Left cardiac atrium (tissue), 4 donors: ENCODE measurements around the gene RCCD1. TPM values are rescaled to one million over a fixed set of nuclear protein-coding genes. Genes with fewer than 3 reads are reported as not detected.

Source experiments
- ATAC-seq, 2 donors: fragments of 200-7000 bp; cut with Tn5 transposase; one replicate each; pipeline ENCODE4 v1.9.1; 2020; ENCODE audit warnings: mild to moderate bottlenecking in 2 of 2, moderate library complexity in 2 of 2
- DNase-seq: peaks from one replicate; pipeline ENCODE4 v3.0.0-alpha.2; 2020
- intact Hi-C, 2 donors: fragments of 100-400 bp; cut with DNase I; formaldehyde crosslinking; loops; one replicate each; pipeline versions ENCODE4 v1.14.1 to v1.15.1; 2022 to 2023
- total RNA-seq, 2 donors: library from RNA; stranded (reverse); fragmentation: NEBNext Ultra II Directional; extraction: Animal tissue kit (Norgen Biotek cat#: 25700); gene quantifications; one replicate each; pipeline ENCODE4 v1.2.1, GENCODE V29; 2021
- donor health status: DM: no; HTN: yes; CAD: no.
- donor health status: DM: no; HTN: yes; CAD: no; lungs with severe emphysema.
- donor health status: DM: yes; HTN: yes; CAD: no.
- donor health status: Dilated cardiomyopathy.

RCCD1 gene
- total RNA-seq, 2 donors from 2014 or later = 8.4 to 10.6 TPM

DNA sequence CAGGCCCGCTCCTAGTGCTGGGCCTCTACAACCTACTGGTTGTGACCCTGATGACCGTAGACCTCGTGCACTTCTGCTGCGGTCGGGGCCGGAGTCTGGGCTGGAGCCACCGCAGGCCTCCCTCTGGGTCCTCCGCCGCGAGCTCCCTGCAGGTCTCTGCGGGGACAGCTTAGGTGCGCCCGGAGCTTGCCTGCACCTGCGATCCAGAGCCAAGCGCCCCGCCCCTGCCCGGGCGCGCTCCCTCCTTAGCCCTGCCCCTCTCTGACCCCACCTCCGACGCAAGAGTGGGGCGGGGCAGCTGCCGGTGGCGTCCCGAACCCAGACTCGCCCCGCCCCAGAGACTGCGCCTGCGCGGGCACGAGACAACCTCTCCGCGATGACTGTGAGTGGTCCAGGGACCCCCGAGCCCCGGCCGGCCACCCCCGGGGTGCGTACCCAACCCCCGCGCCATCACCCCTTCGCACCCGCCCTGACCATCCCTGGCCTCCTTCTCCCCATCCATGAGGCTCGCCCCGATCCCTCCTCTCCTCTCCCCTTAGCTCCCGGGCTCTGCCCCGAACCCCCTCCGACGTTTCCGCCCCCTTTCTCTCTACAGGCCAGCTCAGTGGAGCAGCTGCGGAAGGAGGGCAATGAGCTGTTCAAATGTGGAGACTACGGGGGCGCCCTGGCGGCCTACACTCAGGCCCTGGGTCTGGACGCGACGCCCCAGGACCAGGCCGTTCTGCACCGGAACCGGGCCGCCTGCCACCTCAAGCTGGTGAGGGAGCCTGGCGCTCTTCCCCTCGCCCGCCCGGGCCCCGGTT lies 19.5 kb upstream of the RCCD1 start, which contains the start of gene UNC45A:
Gene UNC45A, plus strand, starts transcription at position 337 of the 803 bp plus-strand sequence. Its CDS starts 40 bp downstream, at position 377.
- intact Hi-C loops = no loop called here
- peak; percentile 95 for DNase-seq
- peak; percentile 87 to 92 for ATAC-seq

DNA sequence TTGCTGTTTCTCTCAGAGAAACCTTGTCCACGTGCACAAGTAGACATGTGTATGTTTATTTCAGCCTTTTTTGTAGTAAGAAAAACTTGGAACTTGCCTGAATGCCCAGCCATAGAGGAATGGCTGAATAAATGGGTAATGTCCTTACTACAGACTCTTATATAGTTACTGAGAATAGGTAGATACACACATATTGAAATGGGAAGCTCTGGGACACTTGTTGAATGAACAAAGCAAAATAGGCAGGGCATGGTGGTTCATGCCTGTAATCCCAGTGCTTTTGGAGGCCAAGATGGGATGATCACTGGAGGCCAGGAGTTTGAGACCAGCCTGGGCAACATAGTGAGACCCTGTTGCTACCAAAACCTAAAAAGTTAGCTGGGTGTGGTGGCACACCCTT lies 17.9 kb upstream of the RCCD1 start:
- ATAC-seq (no peak), DNase-seq (no peak)
- intact Hi-C loops = no loop called here

DNA sequence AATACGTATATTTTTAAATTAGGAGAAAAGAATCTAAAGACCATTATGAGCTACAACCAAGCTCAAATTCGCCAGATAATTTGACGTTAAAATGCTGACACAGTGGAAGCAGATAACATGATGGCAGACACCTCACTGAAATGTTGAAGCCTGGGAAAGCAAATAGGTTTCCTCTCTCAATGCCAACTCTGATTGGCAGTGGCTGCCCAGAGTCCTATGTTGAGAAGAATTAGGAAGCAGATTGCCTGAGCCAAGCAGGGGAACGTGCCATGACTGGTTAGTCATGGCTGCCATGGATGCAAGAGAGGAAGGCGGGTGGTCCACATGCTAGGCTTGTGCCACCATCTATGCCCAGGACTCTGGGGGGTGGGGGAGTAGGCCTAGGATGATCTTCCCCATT lies 16.4 kb upstream of the RCCD1 start:
- peak; percentile 8 for DNase-seq
- intact Hi-C loops = no loop called here
- no peak for ATAC-seq

DNA sequence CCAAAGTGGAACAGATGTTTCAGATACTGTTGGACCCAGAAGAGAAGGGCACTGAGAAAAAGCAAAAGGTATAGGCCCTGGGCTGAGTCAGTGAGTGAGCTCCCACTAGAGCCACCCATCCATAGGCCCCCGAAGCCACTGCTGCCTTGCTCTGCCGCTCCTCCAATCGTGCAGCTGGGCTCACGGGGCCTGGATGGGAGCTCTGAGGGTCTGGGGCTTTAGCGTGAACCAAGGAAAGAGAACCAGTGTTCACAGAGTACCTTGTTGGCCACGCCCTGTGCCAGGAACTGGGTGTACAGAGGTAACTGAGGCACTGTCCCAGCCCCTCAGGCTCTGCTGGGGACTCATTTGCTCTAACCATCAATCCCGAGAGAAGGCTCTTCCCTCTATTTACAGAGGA lies 14.9 kb upstream of the RCCD1 start:
- ATAC-seq (no peak), DNase-seq (peak; percentile 17)
- intact Hi-C loops = no loop called here

DNA sequence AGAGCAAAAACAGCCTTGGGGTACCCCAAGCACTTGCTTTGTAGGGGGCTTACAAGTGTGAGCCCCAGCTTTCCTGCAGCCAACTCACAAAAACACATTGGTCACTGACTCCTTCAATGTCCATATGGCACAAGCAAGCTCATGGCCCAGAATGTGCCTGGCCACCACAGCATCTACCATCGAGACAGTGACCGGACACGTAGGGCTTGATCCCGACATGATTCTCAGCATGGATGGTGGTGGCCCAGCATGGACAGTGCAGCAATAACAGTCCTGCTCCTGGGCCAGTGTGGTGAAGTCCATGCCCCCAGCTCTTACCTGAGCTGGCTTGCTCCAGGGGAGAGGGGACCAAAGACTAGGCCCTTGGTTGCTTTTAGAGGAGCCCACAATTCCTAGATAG lies 13.6 kb upstream of the RCCD1 start:
- ATAC-seq (no peak), DNase-seq (peak; percentile 15)
- intact Hi-C loops = no loop called here

DNA sequence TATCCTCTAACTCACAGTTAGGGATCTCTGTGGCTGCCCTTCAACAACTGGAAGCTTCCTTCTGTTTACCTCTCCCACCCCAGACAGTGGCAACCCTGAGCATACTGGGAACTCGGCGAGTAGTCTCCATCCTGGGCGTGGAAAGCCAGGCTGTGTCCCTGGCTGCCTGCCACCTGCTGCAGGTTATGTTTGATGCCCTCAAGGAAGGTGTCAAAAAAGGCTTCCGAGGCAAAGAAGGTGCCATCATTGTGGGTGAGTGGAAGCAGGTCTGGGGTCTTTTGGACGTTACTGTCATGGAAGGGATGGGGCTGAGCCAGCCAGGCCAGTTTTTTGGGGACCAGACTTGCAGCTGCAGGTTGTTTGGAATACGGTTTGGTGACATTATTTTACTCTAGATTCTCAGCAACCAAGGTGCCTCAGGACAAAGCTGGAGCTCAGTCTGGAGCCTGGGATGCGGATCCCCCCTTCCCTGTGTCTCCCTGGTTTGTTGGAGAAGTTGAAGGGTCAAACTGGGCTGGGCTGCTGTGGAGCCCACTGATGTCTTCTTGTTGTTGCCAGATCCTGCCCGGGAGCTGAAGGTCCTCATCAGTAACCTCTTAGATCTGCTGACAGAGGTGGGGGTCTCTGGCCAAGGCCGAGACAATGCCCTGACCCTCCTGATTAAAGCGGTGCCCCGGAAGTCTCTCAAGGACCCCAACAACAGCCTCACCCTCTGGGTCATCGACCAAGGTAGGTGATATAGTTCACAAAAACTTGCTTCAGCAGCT lies 12.1 kb upstream of the RCCD1 start:
- intact Hi-C loops = no loop called here
- no peak for ATAC-seq
- DNase-seq = peak; percentile 20

DNA sequence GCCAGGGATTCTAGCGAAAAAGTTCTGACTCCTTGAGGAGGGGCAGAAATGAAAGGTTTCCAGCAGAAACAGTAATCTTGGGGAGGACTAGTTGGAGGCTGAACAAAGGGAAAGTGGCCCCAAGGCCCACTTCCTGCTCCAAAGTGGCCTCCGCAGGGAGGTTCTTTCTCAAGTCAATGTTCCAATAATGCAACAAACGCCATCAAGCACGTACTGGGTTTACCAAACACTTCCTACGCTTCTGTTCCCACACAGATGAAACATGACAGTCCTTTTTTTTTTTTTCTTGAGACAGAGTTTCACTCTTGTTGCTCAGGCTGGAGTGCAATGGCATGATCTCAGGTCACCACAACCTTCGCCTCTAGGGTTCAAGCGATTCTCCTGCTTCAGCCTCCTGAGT lies 9.6 kb upstream of the RCCD1 start:
- no peak for DNase-seq
- intact Hi-C loops = no loop called here
- no peak for ATAC-seq

DNA sequence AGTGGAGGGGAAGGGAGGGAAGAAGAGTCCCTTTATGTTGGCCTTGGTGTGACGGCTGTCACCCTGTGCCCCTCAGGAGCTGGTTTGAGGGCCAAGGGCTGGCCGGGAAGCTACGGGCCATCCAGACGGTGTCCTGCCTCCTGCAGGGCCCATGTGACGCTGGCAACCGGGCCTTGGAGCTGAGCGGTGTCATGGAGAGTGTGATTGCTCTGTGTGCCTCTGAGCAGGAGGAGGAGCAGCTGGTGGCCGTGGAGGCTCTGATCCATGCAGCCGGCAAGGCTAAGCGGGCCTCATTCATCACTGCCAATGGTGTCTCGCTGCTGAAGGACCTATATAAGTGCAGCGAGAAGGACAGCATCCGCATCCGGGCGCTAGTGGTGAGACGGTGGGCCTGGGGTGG lies 8.1 kb upstream of the RCCD1 start:
- intact Hi-C loops = no loop called here
- ATAC-seq = no peak
- DNase-seq = no peak

DNA sequence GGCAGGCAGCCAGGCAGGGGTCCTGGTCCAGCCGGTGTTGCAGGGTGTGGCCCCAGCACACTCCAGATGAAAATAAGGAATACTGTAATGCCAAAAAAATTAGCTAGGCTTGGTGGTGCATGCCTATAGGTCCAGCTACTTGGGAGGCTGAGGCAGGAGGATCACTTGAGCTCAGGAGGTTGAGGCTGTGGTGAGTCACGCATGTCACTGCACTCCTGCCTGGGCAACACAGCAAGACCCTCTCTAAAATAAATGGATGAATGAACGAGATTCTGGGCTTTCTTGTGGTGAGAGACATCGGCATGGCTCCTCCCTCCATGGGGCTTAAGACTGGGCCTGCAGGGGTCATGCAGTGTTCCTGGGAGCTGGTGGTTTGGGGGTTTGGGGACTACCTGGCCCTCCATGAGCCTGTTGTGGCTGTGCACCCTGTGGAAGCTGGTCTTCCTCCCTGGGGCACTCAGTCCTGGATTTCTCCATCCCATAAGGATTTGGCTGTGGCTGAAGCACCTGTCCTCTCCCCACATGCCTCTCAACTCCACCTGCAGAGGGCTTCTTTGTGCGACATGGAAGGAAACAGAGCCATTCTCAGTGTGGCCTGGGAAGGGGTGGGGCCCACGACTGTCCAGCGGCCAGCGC lies 7.6 kb upstream of the RCCD1 start:
- ATAC-seq = no peak
- no peak for DNase-seq
- intact Hi-C loops = no loop called here

DNA sequence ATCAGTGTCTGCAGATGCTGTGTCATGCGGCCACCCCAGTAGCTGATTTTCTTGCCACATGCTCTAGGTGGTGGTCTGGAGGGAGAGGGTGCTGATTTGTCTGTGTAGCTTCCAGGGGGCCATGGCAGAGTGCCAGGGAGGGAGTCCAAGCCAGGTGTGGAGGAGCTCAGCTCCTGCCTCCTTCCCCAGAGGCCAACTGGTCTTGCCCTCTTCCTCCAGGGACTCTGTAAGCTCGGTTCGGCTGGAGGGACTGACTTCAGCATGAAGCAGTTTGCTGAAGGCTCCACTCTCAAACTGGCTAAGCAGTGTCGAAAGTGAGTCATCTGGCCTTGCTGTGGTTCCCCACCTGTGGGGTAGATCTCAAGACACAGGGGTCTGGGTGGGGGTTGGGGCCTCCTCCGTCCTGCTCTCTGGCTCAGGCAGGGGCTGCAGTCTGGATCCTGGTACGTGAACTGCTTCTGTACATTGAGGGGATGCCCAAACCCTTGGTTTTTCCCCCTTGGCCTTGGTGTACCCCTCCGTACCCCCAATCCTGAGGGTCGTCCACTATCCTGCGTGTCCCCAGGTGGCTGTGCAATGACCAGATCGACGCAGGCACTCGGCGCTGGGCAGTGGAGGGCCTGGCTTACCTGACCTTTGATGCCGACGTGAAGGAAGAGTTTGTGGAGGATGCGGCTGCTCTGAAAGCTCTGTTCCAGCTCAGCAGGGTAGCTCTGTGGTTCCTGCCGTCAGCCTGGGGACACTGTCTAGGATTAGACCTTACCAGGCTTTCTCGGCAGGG lies 6.9 kb upstream of the RCCD1 start:
- DNase-seq (no peak), ATAC-seq (no peak)
- intact Hi-C loops = no loop called here

DNA sequence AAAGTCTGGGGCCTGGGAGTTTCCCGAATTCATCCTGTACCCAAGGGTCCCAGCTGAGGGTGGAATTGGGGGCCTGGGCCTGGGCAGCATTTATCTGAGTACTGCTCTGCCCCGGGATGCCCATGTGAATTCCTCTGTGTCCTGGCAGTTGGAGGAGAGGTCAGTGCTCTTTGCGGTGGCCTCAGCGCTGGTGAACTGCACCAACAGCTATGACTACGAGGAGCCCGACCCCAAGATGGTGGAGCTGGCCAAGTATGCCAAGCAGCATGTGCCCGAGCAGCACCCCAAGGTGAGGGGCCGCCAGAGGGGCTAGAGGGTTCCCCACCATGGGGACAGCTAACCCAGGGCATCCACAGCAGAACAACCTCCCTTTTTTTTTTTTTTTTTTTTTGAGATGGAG lies 6.2 kb upstream of the RCCD1 start:
- no peak for ATAC-seq
- DNase-seq = no peak
- intact Hi-C loops = no loop called here

DNA sequence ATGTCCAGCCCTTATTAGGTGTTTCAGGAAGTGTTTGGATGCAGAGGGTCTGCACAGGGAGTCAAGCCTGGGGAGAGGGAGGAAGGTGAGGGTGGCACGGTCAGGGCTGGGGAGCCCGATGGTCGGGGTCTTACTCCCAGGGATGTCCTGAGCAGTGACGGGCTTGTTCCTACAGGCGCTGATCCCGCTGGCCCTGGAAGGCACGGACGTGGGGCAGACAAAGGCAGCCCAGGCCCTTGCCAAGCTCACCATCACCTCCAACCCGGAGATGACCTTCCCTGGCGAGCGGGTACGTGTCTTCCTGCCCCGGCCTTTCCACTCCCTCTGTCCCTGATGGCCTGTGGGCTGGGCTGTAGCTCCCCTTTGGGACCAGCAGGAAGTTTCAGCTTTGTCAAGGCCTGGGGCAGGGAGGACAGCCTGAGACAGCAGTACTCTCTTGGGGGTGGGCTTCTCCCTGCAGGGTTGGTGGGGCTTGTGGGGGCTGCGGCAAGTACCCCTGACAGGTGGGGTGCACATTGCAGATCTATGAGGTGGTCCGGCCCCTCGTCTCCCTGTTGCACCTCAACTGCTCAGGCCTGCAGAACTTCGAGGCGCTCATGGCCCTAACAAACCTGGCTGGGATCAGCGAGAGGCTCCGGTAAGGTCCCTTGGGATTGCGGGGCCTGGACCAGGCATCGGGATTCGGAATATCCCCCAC lies 4.6 kb upstream of the RCCD1 start:
- ATAC-seq = no peak
- DNase-seq = no peak
- intact Hi-C loops = loop anchor here in 1 of 2 donors (10.0 kb wide), 1 partner anchor 75 kb away; the partner anchor contains the start of gene VPS33B

DNA sequence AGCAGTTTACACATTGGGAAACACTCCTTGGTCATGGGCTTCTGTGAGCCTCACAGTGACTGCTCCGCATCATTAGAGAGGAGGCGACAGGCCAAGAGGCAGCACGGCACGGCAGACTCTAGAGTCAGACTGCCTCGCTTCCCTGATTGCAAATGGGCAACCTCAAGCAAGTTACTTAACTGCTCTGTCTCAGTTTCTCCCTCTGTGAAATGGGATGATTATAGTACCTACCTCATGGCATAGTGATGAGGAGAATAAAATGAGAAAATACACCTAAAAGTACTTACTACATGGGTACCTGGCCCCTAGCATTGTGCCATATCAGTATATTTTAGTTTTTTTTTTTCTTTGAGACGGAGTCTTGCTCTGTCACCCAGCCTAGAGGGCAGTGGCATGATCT lies 4.0 kb upstream of the RCCD1 start:
- DNase-seq = no peak
- intact Hi-C loops = loop anchor here in 1 of 2 donors (10.0 kb wide), 1 partner anchor 74 kb away; the partner anchor contains the start of gene VPS33B

DNA sequence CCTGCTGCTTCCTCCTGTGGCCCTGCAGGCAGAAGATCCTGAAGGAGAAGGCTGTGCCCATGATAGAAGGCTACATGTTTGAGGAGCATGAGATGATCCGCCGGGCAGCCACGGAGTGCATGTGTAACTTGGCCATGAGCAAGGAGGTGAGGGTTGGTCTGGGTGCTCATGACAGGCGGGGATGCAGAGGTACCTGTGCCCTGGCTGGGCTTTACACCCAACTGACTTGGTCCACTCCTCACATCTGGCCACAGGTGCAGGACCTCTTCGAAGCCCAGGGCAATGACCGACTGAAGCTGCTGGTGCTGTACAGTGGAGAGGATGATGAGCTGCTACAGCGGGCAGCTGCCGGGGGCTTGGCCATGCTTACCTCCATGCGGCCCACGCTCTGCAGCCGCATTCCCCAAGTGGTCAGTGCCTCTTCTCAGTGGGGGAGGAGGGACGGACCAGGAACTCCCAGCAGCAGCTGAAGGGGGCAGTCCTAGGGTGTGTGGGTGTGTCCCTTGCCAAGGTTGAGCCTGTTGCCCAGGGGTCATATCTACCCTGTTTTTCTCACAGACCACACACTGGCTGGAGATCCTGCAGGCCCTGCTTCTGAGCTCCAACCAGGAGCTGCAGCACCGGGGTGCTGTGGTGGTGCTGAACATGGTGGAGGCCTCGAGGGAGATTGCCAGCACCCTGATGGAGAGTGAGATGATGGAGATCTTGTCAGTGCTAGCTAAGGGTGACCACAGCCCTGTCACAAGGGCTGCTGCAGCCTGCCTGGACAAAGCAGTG lies 1.6 kb upstream of the RCCD1 start:
- DNase-seq (no peak), ATAC-seq (no peak)
- intact Hi-C loops = loop anchor here in 1 of 2 donors (10.0 kb wide), 1 partner anchor 72 kb away; the partner anchor contains the start of gene VPS33B

More for the DNA sequence above, 4.0 kb upstream of the RCCD1 start:
- ATAC-seq = no peak

DNA sequence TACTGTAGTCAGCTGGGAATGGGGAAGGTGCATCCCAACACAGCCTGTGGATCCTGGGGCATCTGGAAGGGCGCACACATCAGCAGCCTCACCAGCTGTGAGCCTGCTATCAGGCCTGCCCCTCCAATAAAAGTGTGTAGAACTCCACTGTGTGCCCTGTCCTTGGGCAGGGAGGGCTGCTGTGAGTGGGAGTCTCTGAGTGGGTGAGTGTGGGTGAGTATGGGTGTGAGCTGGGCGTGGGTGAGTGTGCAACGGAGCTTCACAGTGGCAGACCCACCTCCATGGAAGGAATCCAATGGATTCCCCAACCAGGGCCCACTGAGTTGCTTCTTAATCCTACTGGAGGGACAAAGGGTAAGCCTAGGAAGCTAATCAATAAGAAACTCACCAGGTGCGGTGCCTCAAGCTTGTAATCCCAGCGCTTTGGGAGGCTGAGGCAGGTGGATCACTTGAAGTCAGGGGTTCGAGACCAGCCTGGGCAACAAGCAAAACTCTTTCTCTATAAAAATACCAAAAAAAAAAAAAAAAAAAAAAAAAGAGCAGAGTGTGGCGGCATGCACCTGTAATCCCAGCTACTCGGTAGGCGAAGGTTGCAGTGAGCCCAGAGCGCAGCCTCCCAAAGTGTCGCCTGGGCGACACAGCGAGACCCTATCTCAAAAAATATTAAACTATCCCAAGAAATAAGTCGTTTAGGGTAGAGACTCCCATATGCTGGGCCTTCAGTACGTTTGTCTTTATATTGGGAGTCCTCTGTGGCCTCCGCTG lies 555 bp upstream of the RCCD1 start:
- no peak for ATAC-seq
- DNase-seq = no peak
- intact Hi-C loops = loop anchor here in 1 of 2 donors (10.0 kb wide), 1 partner anchor 71 kb away; the partner anchor contains the start of gene VPS33B

DNA sequence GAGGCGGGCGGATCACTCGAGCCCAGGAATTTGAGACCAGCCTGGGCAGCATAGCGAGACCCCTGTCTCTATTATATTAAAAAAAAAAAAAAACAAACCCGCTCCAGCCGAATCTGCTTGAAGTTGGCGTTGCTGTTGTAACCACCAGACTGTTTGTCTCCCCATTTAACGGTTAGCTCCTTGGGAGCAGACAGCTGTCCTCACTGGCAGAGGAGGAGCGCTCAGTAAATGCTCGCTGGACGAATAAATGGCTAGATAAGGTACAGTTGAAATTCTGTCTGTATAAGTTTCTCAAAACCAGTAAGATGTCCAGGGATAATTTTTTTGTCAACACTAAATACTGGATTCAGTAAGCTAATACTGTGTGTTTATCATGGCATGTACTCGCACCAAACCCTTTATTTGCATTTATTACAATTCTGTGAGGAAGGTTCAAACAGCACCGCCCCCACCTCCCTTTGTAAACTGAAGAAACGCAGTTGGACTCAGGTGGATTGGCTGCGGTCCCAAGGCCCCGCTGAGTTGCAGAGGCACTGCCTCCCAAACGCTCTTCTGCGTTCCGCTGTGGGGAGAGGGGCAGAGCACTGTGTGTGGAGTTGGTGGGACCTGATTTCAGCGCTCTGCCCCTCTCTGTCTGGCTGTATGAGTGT lies 1.1 kb downstream of the RCCD1 start:
- intact Hi-C loops = loop anchor here (2.0 to 10.0 kb wide), 3 partner anchors 69 to 317 kb away; partner anchors contain the start of gene VPS33B (in 1 of the 2)
- no peak for ATAC-seq
- no peak for DNase-seq
